Endothelial cell (in vitro differentiated cells): Measurements from ENCODE around the gene PDE4B. TPM values are rescaled to one million over a fixed set of nuclear protein-coding genes. Genes with fewer than 3 reads are reported as not detected.

Source experiments
- DNase-seq: peaks from one replicate; pipeline ENCODE4 v3.0.0; 2021; ENCODE audit warnings: low spot score
- H3K27ac Mint-ChIP-seq: one replicate; pipeline ENCODE4 v1.8.0; 2021; ENCODE audit warnings: mixed read lengths, inconsistent platforms; ENCODE audit not compliant: unreplicated experiment
- H3K27me3 Mint-ChIP-seq: one replicate; pipeline ENCODE4 v1.8.0; 2021; ENCODE audit warnings: mild to moderate bottlenecking, moderate library complexity, mixed read lengths, inconsistent platforms; ENCODE audit not compliant: unreplicated experiment
- H3K36me3 Mint-ChIP-seq: one replicate; pipeline ENCODE4 v1.8.0; 2021; ENCODE audit warnings: mild to moderate bottlenecking, low read depth, mixed read lengths, inconsistent platforms; ENCODE audit not compliant: unreplicated experiment
- H3K4me1 Mint-ChIP-seq: one replicate; pipeline ENCODE4 v1.8.0; 2021; ENCODE audit warnings: mild to moderate bottlenecking, mixed read lengths, inconsistent platforms; ENCODE audit not compliant: unreplicated experiment
- H3K4me3 Mint-ChIP-seq: one replicate; pipeline ENCODE4 v1.8.0; 2021; ENCODE audit warnings: mild to moderate bottlenecking, mixed read lengths, inconsistent platforms; ENCODE audit not compliant: unreplicated experiment
- H3K9me3 Mint-ChIP-seq: one replicate; pipeline ENCODE4 v1.8.0; 2021; ENCODE audit warnings: mixed read lengths, inconsistent platforms; ENCODE audit not compliant: unreplicated experiment
- total RNA-seq: library from RNA; stranded (reverse); fragmentation: NEBNext Ultra II Directional; extraction: Animal tissue kit (Norgen Biotek cat#: 25700); gene quantifications from one replicate; pipeline ENCODE4 v1.2.1, GENCODE V29; 2021; ENCODE audit not compliant: unreplicated experiment
- TF ChIP-seq, protein P1 (sequence below): fragments of 200-600 bp; sonication (generic); IDR thresholded peaks from one replicate; pipeline ENCODE4 v1.5.0; 2021; ENCODE audit warnings: antibody characterized with exemption; ENCODE audit not compliant: unreplicated experiment

The PDE4B gene
- total RNA-seq, 1 donor from 2014 or later: 45.6 TPM

DNA sequence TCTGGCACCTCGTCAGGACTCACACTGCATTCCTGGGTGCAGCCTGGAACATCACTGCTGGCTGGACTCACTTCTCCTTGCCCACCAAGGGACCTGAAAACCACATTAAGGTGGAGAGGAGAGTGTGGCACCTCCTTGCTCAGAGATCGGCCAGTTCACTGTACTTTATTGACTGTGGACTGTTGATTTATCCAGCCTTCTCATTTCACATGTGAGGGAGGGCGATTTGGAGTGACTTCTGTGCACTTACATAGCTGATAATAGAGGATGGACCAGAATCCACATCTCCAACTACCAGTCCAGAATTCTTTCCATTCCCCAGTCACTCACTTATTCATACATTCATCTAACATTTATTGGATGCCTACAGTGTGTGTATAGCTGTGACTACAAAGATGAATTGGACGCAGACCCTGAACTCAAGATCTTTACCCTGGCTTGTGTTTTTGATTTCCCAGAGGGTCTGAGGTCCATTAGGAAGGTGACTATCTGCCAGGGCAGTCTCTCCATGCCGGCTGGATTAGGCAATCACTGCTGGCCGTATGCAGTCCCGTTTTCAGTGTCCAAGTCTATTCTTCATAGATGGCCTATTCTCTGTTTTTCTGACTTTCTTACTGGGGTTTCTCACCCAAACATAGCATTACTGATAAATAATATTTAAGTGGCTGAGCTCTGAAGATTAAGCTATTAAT lies 507.7 kb downstream of the PDE4B start:
- Mint-ChIP-seq H3K4me3 (no peak overlapping the region), H3K27me3 (peaks cover 2% of the 10 kb centered on the region), H3K9me3 (no peaks in the 10 kb centered on the region)

DNA sequence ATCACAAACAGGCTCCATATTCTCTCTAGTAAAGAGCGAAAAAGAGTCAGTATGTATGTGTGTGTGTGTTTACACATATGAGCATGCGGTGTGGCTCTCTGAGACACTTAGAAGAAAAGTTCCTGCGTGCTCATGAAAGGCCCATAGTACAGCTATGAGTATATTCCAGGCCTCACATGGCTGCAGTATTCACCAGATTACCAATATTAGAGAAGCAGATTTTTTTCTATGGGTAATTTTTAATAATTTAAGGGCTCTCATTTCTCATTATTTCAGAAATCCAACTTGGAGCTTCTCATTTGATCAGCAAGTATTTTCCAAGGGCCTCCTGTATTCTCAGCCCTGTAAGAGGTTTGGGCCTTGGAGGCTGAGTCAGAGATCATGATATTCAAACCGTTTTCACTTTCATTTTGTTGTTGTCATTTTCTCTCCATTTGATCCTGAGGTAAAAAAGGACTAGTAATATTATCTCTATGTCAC lies 508.3 kb downstream of the PDE4B start:
- Mint-ChIP-seq H3K4me1 (peaks cover 5% of the 10 kb centered on the region), H3K27ac (no peak overlapping the region)
- DNase-seq: no peak

More for the DNA sequence above, 507.7 kb downstream of the PDE4B start:
- no peak for DNase-seq
- no peak overlapping the region for H3K27ac Mint-ChIP-seq
- H3K4me1 Mint-ChIP-seq: peaks cover 5% of the 10 kb centered on the region
- TF ChIP-seq, protein P1, sequence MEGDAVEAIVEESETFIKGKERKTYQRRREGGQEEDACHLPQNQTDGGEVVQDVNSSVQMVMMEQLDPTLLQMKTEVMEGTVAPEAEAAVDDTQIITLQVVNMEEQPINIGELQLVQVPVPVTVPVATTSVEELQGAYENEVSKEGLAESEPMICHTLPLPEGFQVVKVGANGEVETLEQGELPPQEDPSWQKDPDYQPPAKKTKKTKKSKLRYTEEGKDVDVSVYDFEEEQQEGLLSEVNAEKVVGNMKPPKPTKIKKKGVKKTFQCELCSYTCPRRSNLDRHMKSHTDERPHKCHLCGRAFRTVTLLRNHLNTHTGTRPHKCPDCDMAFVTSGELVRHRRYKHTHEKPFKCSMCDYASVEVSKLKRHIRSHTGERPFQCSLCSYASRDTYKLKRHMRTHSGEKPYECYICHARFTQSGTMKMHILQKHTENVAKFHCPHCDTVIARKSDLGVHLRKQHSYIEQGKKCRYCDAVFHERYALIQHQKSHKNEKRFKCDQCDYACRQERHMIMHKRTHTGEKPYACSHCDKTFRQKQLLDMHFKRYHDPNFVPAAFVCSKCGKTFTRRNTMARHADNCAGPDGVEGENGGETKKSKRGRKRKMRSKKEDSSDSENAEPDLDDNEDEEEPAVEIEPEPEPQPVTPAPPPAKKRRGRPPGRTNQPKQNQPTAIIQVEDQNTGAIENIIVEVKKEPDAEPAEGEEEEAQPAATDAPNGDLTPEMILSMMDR: no peak
- H3K36me3 Mint-ChIP-seq: no peaks in the 10 kb centered on the region

DNA sequence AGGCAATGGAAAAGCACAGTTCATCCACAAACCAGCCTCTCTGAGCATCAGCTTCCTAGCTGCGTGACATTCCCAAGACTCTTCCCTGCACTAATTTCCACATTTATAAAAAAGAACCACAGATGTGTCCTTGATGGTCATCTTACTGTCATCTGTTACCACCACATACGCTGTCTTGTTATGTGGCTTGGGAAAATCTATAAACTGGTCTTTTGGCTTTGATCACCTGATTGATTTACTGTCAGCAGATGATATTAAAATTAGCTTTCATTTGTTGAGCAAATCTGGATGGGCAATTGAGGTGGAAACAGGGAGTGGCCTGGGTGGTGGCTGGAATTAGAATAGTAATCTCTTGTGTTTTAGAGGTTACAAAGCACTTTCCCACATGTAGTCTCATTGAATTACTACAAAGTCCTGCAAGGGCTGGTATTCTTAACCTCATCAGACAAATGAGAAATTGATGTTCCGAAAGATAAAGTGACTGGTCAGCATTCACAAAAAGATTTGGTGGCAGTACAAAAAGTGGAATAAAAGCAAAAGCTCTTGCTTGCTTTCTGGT lies 509.6 kb downstream of the PDE4B start:
- TF ChIP-seq, protein P1: no peak
- peaks cover 5% of the 10 kb centered on the region for H3K4me1 Mint-ChIP-seq
- peaks cover 2% of the 10 kb centered on the region for H3K27me3 Mint-ChIP-seq

More for the DNA sequence above, 508.3 kb downstream of the PDE4B start:
- TF ChIP-seq, protein P1: no peak
- Mint-ChIP-seq H3K27me3 (peaks cover 2% of the 10 kb centered on the region), H3K4me3 (no peak overlapping the region), H3K36me3 (no peaks in the 10 kb centered on the region), H3K9me3 (no peaks in the 10 kb centered on the region)

DNA sequence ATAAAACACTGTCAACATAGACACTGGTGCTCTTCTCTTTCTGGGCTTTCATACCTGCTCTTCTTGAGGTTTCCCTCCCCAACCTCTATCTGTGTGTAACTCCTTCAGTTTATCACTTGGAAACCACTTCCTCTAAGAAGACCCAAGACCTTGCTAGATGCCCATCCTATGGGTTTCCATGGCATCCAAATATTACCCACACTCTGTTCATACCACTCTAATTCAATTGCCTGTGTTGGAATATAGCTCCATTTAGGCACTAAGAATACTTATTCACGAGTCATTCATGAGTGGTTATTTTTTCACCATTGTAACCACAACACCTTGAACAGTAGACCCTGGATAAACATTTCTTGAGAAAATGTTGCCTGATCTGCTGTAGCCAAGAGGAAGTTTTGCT lies 510.1 kb downstream of the PDE4B start:
- no peaks in the 10 kb centered on the region for H3K36me3 Mint-ChIP-seq
- no peak overlapping the region for H3K27ac Mint-ChIP-seq
- H3K9me3 Mint-ChIP-seq: no peaks in the 10 kb centered on the region
- TF ChIP-seq, protein P1: no peak
- H3K4me3 Mint-ChIP-seq: no peak overlapping the region
- H3K4me1 Mint-ChIP-seq: peaks cover 5% of the 10 kb centered on the region
- H3K27me3 Mint-ChIP-seq: peaks cover 2% of the 10 kb centered on the region
- DNase-seq: no peak

More for the DNA sequence above, 509.6 kb downstream of the PDE4B start:
- Mint-ChIP-seq H3K36me3 (no peaks in the 10 kb centered on the region), H3K27ac (no peak overlapping the region), H3K9me3 (no peaks in the 10 kb centered on the region), H3K4me3 (no peak overlapping the region)
- no peak for DNase-seq

DNA sequence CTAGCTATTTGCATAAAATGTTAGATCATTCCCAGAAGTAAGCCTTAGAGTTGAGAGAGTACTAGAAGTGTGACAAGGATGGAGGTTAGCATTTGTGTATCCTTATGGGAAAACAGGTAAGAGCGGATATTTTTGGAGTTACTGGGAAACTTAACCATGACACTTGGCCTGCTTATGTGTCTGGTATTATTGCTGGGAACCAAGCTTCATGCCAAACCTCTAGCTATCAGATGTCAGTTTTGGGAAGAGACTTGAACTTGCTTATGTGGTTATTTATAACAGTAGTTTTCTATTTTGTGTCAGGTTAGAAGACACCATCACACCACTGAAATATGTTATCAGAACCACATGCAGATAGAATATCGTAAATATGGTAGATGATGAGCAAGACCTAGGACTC lies 511.0 kb downstream of the PDE4B start:
- Mint-ChIP-seq H3K4me1 (peaks cover 5% of the 10 kb centered on the region), H3K9me3 (no peaks in the 10 kb centered on the region), H3K4me3 (no peak overlapping the region), H3K36me3 (no peaks in the 10 kb centered on the region), H3K27ac (no peak overlapping the region), H3K27me3 (peaks cover 2% of the 10 kb centered on the region)
- TF ChIP-seq, protein P1: no peak
- no peak for DNase-seq
